ENCODE measurements around the gene TET3. TPM values are rescaled to one million over a fixed set of nuclear protein-coding genes. Genes with fewer than 3 reads are reported as not detected.

TET3 gene
- polyA plus RNA-seq, 1 of the 3 experiments (the other 2 are of a cell fraction) = 1.6 TPM

DNA sequence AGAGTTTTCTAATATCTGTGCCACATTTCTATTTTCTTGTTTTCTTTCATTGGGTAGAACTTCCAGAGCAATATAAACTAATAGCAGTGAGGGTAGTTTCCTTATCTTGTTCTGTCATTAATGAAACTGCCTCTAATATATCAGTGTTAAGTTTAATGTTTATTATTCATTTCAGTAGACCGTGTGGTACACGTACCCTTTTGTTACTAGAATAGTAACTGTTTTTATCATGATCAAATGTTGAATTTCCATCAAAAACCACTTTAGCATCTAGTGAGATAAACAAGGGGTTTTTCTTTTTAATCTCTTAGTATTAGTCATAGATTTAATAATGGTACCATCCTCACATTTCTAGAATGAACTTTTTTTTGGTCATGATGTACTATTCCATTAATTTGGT, 42.0 kb upstream of the TET3 start:
- WGBS (ENCODE audit: low lambda C conversion rate) = 93% methylated on average over 2 of the region's 2 CpGs
- no peak overlapping the region for H3K4me2 ChIP-seq
- no peaks in the 10 kb centered on the region for H3K9me2 ChIP-seq
- H3K4me3 ChIP-seq (ENCODE audit: low read depth in 2 of 2, low read length in 1 of 2) = no peak overlapping the region
- H3K27ac ChIP-seq (ENCODE audit: low read depth in 2 of 2, low read length in 1 of 2) = no peak overlapping the region
- H3K9ac ChIP-seq = no peak overlapping the region
- TF ChIP-seq SMC3 (IDR thresholded peaks at IDR 0.05; ENCODE audit: low read depth, low read length) (no peak), EP300 (IDR thresholded peaks at IDR 0.05; ENCODE audit: borderline replicate concordance in 1 of 2, low read depth in 1 of 2, low read length in 1 of 2) (no peak), JUND (IDR thresholded peaks at IDR 0.05) (no peak), GABPA (IDR thresholded peaks at IDR 0.05; ENCODE audit: low read depth) (no peak), NFIC (IDR thresholded peaks at IDR 0.05; ENCODE audit: borderline replicate concordance) (no peak), NRF1 (IDR thresholded peaks at IDR 0.05; ENCODE audit: low read depth, low read length) (no peak), EZH2phosphoT487 (IDR thresholded peaks at IDR 0.05; ENCODE audit: borderline replicate concordance, low read depth) (no peak), CTCF (IDR thresholded peaks at IDR 0.05) (no peak), FOXJ3 (CRISPR knock-in tag; IDR thresholded peaks at IDR 0.05) (no peak), RAD21 (IDR thresholded peaks at IDR 0.05; ENCODE audit: low read length) (no peak), TAF1 (IDR thresholded peaks at IDR 0.05; ENCODE audit: borderline replicate concordance, low read depth, low read length) (no peak), YY1 (IDR thresholded peaks at IDR 0.05; ENCODE audit: low read depth) (no peak)
- TF ChIP-seq, protein P1, sequence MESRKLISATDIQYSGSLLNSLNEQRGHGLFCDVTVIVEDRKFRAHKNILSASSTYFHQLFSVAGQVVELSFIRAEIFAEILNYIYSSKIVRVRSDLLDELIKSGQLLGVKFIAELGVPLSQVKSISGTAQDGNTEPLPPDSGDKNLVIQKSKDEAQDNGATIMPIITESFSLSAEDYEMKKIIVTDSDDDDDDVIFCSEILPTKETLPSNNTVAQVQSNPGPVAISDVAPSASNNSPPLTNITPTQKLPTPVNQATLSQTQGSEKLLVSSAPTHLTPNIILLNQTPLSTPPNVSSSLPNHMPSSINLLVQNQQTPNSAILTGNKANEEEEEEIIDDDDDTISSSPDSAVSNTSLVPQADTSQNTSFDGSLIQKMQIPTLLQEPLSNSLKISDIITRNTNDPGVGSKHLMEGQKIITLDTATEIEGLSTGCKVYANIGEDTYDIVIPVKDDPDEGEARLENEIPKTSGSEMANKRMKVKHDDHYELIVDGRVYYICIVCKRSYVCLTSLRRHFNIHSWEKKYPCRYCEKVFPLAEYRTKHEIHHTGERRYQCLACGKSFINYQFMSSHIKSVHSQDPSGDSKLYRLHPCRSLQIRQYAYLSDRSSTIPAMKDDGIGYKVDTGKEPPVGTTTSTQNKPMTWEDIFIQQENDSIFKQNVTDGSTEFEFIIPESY (IDR thresholded peaks at IDR 0.05; ENCODE audit: borderline replicate concordance, low read depth) = no peak
- peaks cover 18 to 25% of the 10 kb centered on the region in 2 experiments for H3K4me1 ChIP-seq (ENCODE audit: control insufficient read depth in 1 of 2, insufficient read depth in 2 of 2, low read depth in 1 of 2, low read length in 1 of 2)
- POLR2A ChIA-PET = no interaction called here
- no peaks in the 10 kb centered on the region for H3K27me3 ChIP-seq (ENCODE audit: insufficient read depth)
- no peaks in the 10 kb centered on the region for H3K9me3 ChIP-seq
- no peak overlapping the region for H2AFZ ChIP-seq (ENCODE audit: low read depth)
- no peak for DNase-seq
- H3K79me2 ChIP-seq (ENCODE audit: insufficient read depth) = peaks cover 79% of the 10 kb centered on the region
- H3F3A ChIP-seq (replicated peaks; ENCODE audit: insufficient read depth) = peaks cover 34% of the 10 kb centered on the region
- peaks cover 42 to 72% of the 10 kb centered on the region in 2 experiments for H3K36me3 ChIP-seq (replicated peaks in 1 of 2; ENCODE audit: control insufficient read depth in 1 of 2, insufficient read depth in 2 of 2, low read length in 1 of 2)
- peaks cover 100% of the 10 kb centered on the region for H4K20me1 ChIP-seq (ENCODE audit: insufficient read depth)
- CTCF ChIA-PET = no interaction called here

- Histone ChIP-seq H3K4me2 (no peak overlapping the region), H3K9me3 (no peaks in the 10 kb centered on the region), H3K27me3 (ENCODE audit: insufficient read depth) (no peaks in the 10 kb centered on the region), H3K9ac (no peak overlapping the region), H3K4me3 (ENCODE audit: low read depth in 2 of 2, low read length in 1 of 2) (no peak overlapping the region), H4K20me1 (ENCODE audit: insufficient read depth) (peaks cover 80% of the 10 kb centered on the region), H3F3A (replicated peaks; ENCODE audit: insufficient read depth) (peaks cover 16% of the 10 kb centered on the region), H3K9me2 (no peaks in the 10 kb centered on the region), H3K4me1 (ENCODE audit: control insufficient read depth in 1 of 2, insufficient read depth in 2 of 2, low read depth in 1 of 2, low read length in 1 of 2) (peaks cover 2 to 8% of the 10 kb centered on the region in 2 experiments; a peak in 2 of 4 replicates), H3K79me2 (ENCODE audit: insufficient read depth) (peaks cover 78% of the 10 kb centered on the region), H3K27ac (ENCODE audit: low read depth in 2 of 2, low read length in 1 of 2) (no peak overlapping the region), H3K36me3 (replicated peaks in 1 of 2; ENCODE audit: control insufficient read depth in 1 of 2, insufficient read depth in 2 of 2, low read length in 1 of 2) (peaks cover 59 to 87% of the 10 kb centered on the region in 2 experiments), H2AFZ (ENCODE audit: low read depth) (no peak overlapping the region)
- no peak for DNase-seq
- POLR2A ChIA-PET = interaction anchor here (0.6 kb wide), 1 partner anchor 282 kb away, joined by 4 read pairs; no protein-coding TSS in a partner anchor
- 92% methylated on average over 4 of the region's 4 CpGs for WGBS (ENCODE audit: low lambda C conversion rate)
- CTCF ChIA-PET = no interaction called here
- TF ChIP-seq SMC3 (IDR thresholded peaks at IDR 0.05; ENCODE audit: low read depth, low read length) (no peak), SIN3A (IDR thresholded peaks at IDR 0.05; ENCODE audit: borderline replicate concordance, low read depth, low read length) (no peak), CHD2 (IDR thresholded peaks at IDR 0.05; ENCODE audit: low read length, partially characterized antibody) (no peak), GATA2 (CRISPR knock-in tag; IDR thresholded peaks at IDR 0.05) (no peak), JUND (IDR thresholded peaks at IDR 0.05) (no peak), RCOR1 (IDR thresholded peaks at IDR 0.05; ENCODE audit: low read length) (no peak), TAF1 (IDR thresholded peaks at IDR 0.05; ENCODE audit: borderline replicate concordance, low read depth, low read length) (no peak), CTCF (IDR thresholded peaks at IDR 0.05) (no peak), FOXJ3 (CRISPR knock-in tag; IDR thresholded peaks at IDR 0.05) (no peak), EZH2phosphoT487 (IDR thresholded peaks at IDR 0.05; ENCODE audit: borderline replicate concordance, low read depth) (no peak)
- TF ChIP-seq, protein P2, sequence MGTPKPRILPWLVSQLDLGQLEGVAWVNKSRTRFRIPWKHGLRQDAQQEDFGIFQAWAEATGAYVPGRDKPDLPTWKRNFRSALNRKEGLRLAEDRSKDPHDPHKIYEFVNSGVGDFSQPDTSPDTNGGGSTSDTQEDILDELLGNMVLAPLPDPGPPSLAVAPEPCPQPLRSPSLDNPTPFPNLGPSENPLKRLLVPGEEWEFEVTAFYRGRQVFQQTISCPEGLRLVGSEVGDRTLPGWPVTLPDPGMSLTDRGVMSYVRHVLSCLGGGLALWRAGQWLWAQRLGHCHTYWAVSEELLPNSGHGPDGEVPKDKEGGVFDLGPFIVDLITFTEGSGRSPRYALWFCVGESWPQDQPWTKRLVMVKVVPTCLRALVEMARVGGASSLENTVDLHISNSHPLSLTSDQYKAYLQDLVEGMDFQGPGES (IDR thresholded peaks at IDR 0.05; ENCODE audit: low read depth, low read length) = no peak
Observed at GRCh38 chr2:73944714-73945113, 40.0 kb upstream of the TET3 start.
